HCT116 (cell line): ENCODE results near the gene RBBP8NL. TPM values are rescaled to one million over a fixed set of nuclear protein-coding genes. Genes with fewer than 3 reads are reported as not detected.

Experiments
- ATAC-seq: fragments of 200-7000 bp; cut with Tn5 transposase; 2 replicates; pipeline ENCODE4 v1.9.1; 2020; ENCODE audit warnings: mild to moderate bottlenecking, moderate library complexity
- BruUV-seq: library from RNA; stranded (reverse); fragments of 400-500 nt; replicated peaks from 2 replicates; lab custom pipeline; 2021; lab: Mats Ljungman, UMichigan
- CTCF ChIA-PET: fragments of 300-600 bp; sonication (Branson Sonifier 250); formaldehyde crosslinking; loops from one replicate; lab custom pipeline; 2021; ENCODE audit warnings: antibody characterized with exemption; lab: Charles Lee
- POLR2A ChIA-PET: fragments of 300-600, 350-600 bp; sonication (Branson Sonifier 250); formaldehyde crosslinking; loops from one replicate; lab custom pipeline; 2021; ENCODE audit warnings: antibody characterized with exemption; lab: Charles Lee
- RAD21 ChIA-PET, 2 experiments: fragments of 300-600 bp; sonication (Branson Sonifier 250); formaldehyde crosslinking; loops; one replicate each; lab custom pipeline; 2023; ENCODE audit warnings: low total read pairs in 2 of 2; ENCODE audit not compliant: uncharacterized antibody in 2 of 2, unreplicated experiment in 2 of 2, low non-redundant PET in 1 of 2; lab: Charles Lee
- DNase-seq: peaks from one replicate; pipeline ENCODE4 v3.0.0-alpha.2; 2010; ENCODE audit warnings: low read depth, low spot score
- H2AFZ ChIP-seq: fragments of 200-600 bp; shearing (Covaris generic), sonication (generic); 2 replicates; pipeline ENCODE4 v1.6.1; 2017; ENCODE audit warnings: low read depth, mixed run types, mixed read lengths, antibody characterized with exemption, low read length; ENCODE audit not compliant: poor library complexity, severe bottlenecking
- H3K27ac ChIP-seq: 2 replicates; pipeline ENCODE4 v1.5.1; 2012; ENCODE audit warnings: low read depth, low read length
- H3K27me3 ChIP-seq: fragments of 200-600 bp; sonication (generic); 2 replicates; pipeline ENCODE4 v1.6.1; 2016; ENCODE audit warnings: mixed run types, low read length, mixed read lengths; ENCODE audit not compliant: insufficient read depth
- H3K36me3 ChIP-seq, 2 experiments: fragments of 200-500 bp in 1 of 2; fragments of 200-600 bp in 1 of 2; sonication (Bioruptor generic) in 1 of 2; sonication (generic) in 1 of 2; 2 replicates each; pipeline versions ENCODE4 v1.5.1 to v1.6.1; 2014 to 2016; ENCODE audit warnings: low read length in 2 of 2, inconsistent platforms in 1 of 2, mixed read lengths in 1 of 2, mixed run types in 1 of 2; ENCODE audit not compliant: insufficient read depth in 2 of 2, control insufficient read depth in 1 of 2
- H3K4me1 ChIP-seq, 2 experiments: fragments of 200-600 bp in 1 of 2; sonication (generic) in 1 of 2; 2 replicates each; pipeline versions ENCODE4 v1.5.1 to v1.6.1; 2012 to 2017; ENCODE audit warnings: low read length in 2 of 2, inconsistent platforms in 1 of 2, mild to moderate bottlenecking in 1 of 2, mixed read lengths in 1 of 2, mixed run types in 1 of 2, moderate library complexity in 1 of 2; ENCODE audit not compliant: insufficient read depth in 2 of 2, control insufficient read depth in 1 of 2
- H3K4me2 ChIP-seq: fragments of 200-600 bp; sonication (generic); 2 replicates; pipeline ENCODE4 v1.6.1; 2017; ENCODE audit warnings: mixed run types, low read length, mixed read lengths
- H3K4me3 ChIP-seq, 2 experiments: fragments of 200-600 bp in 1 of 2; sonication (generic) in 1 of 2; replicated peaks in 1 of 2; 2 replicates each; pipeline ENCODE4 v1.5.1; 2011 to 2016; ENCODE audit warnings: low read length in 2 of 2, control low read depth in 1 of 2, low read depth in 1 of 2, mild to moderate bottlenecking in 1 of 2, mixed read lengths in 1 of 2, mixed run types in 1 of 2
- H3K79me2 ChIP-seq: fragments of 200-600 bp; sonication (generic); 2 replicates; pipeline ENCODE4 v1.6.1; 2017; ENCODE audit warnings: mild to moderate bottlenecking, mixed run types, low read length, moderate library complexity, mixed read lengths; ENCODE audit not compliant: insufficient read depth
- H3K9ac ChIP-seq: fragments of 200-600 bp; sonication (generic); 2 replicates; pipeline ENCODE4 v1.6.1; 2016; ENCODE audit warnings: low read length, mixed read lengths
- H3K9me2 ChIP-seq: fragments of 200-600 bp; sonication (generic), shearing (Covaris generic); 2 replicates; pipeline ENCODE4 v1.6.1; 2017; ENCODE audit warnings: mixed run types, mild to moderate bottlenecking, moderate library complexity; ENCODE audit not compliant: insufficient read depth
- H3K9me3 ChIP-seq, 2 experiments: fragments of 200-500 bp in 1 of 2; fragments of 200-600 bp in 1 of 2; sonication (Bioruptor generic) in 1 of 2; sonication (generic) in 1 of 2; 2 replicates each; pipeline ENCODE4 v1.6.1; 2014 to 2017; ENCODE audit warnings: low read length in 2 of 2, mixed read lengths in 2 of 2, inconsistent platforms in 1 of 2, low read depth in 1 of 2, mild to moderate bottlenecking in 1 of 2, mixed run types in 1 of 2, moderate library complexity in 1 of 2; ENCODE audit not compliant: control insufficient read depth in 1 of 2, insufficient read depth in 1 of 2
- H4K20me1 ChIP-seq: fragments of 200-600 bp; sonication (generic), shearing (Covaris generic); 2 replicates; pipeline ENCODE4 v1.6.1; 2017; ENCODE audit warnings: mixed run types, mild to moderate bottlenecking, moderate library complexity; ENCODE audit not compliant: insufficient read depth
- ELF1 ChIP-seq: IDR thresholded peaks from 2 replicates; pipeline ENCODE4 v1.6.1; 2012; ENCODE audit warnings: low read depth, borderline replicate concordance
- EZH2 ChIP-seq: fragments of 200-600 bp; sonication (generic); IDR thresholded peaks from 2 replicates; pipeline ENCODE4 v1.6.1; 2017; ENCODE audit warnings: antibody characterized with exemption, mixed run types
- JUND ChIP-seq: IDR thresholded peaks from 2 replicates; pipeline ENCODE4 v1.6.1; 2012
- POLR2A ChIP-seq: IDR thresholded peaks from 2 replicates; pipeline ENCODE4 v1.7.0; 2011; ENCODE audit warnings: borderline replicate concordance; ENCODE audit not compliant: insufficient read depth, insufficient read length; ENCODE audit errors: extremely low read depth
- POLR2AphosphoS5 ChIP-seq: IDR thresholded peaks from 2 replicates; pipeline ENCODE4 v1.6.1; 2011; ENCODE audit warnings: mild to moderate bottlenecking, low read depth, low read length, moderate library complexity
- intact Hi-C: fragments of 100-400 bp; cut with micrococcal nuclease; formaldehyde crosslinking; loops from 2 replicates; pipeline ENCODE4 v1.10.0; 2022
- total RNA-seq: library from RNA; stranded (reverse); gene quantifications from one replicate; pipeline ENCODE4 v1.2.1, GENCODE V29; 2021; ENCODE audit not compliant: unreplicated experiment
- TF ChIP-seq, protein P1 (sequence below): IDR thresholded peaks from 2 replicates; pipeline ENCODE4 v1.6.1; 2011; ENCODE audit warnings: mild to moderate bottlenecking, low read length, moderate library complexity; ENCODE audit not compliant: insufficient replicate concordance; ENCODE audit errors: extremely low read depth

Gene RBBP8NL
- total RNA-seq, 1 experiment from 2014 or later = 0.59 TPM

GRCh38 chr20:62448038-62448437, 20.7 kb upstream of the RBBP8NL start:
- H3K36me3 ChIP-seq = no peaks in the 10 kb centered on the region
- H3K4me1 ChIP-seq = 0 out of 4 replicates have a peak, but pooled peaks cover 0 to 3% of the 10 kb centered on the region in 2 experiments
- H2AFZ ChIP-seq = no peak overlapping the region
- H3K4me2 ChIP-seq = no peak overlapping the region
- H3K9ac ChIP-seq = no peak overlapping the region
- H4K20me1 ChIP-seq = no peaks in the 10 kb centered on the region
- intact Hi-C loops = no loop called here
- H3K27me3 ChIP-seq = 0 out of 2 replicates have a peak, but pooled peaks cover 4% of the 10 kb centered on the region
- no peak overlapping the region for H3K4me3 ChIP-seq
- H3K9me2 ChIP-seq = no peaks in the 10 kb centered on the region
- CTCF ChIA-PET = no interaction called here
- ATAC-seq (no peak), DNase-seq (no peak)
- RAD21 ChIA-PET = no interaction called here
- no peaks in the 10 kb centered on the region for H3K9me3 ChIP-seq
- TF ChIP-seq POLR2AphosphoS5 (no peak), POLR2A (no peak), ELF1 (no peak), JUND (no peak), EZH2 (no peak)
- TF ChIP-seq, protein P1, sequence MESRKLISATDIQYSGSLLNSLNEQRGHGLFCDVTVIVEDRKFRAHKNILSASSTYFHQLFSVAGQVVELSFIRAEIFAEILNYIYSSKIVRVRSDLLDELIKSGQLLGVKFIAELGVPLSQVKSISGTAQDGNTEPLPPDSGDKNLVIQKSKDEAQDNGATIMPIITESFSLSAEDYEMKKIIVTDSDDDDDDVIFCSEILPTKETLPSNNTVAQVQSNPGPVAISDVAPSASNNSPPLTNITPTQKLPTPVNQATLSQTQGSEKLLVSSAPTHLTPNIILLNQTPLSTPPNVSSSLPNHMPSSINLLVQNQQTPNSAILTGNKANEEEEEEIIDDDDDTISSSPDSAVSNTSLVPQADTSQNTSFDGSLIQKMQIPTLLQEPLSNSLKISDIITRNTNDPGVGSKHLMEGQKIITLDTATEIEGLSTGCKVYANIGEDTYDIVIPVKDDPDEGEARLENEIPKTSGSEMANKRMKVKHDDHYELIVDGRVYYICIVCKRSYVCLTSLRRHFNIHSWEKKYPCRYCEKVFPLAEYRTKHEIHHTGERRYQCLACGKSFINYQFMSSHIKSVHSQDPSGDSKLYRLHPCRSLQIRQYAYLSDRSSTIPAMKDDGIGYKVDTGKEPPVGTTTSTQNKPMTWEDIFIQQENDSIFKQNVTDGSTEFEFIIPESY = no peak
- H3K79me2 ChIP-seq = no peaks in the 10 kb centered on the region
- no TSS peak for BruUV-seq
- POLR2A ChIA-PET = no interaction called here
- H3K27ac ChIP-seq = no peak overlapping the region
